ENCODE measurements around the gene TPSG1. TPM values are rescaled to one million over a fixed set of nuclear protein-coding genes. Genes with fewer than 3 reads are reported as not detected.

Gene TPSG1
- total RNA-seq, 1 experiment from 2014 or later, result not detected

DNA sequence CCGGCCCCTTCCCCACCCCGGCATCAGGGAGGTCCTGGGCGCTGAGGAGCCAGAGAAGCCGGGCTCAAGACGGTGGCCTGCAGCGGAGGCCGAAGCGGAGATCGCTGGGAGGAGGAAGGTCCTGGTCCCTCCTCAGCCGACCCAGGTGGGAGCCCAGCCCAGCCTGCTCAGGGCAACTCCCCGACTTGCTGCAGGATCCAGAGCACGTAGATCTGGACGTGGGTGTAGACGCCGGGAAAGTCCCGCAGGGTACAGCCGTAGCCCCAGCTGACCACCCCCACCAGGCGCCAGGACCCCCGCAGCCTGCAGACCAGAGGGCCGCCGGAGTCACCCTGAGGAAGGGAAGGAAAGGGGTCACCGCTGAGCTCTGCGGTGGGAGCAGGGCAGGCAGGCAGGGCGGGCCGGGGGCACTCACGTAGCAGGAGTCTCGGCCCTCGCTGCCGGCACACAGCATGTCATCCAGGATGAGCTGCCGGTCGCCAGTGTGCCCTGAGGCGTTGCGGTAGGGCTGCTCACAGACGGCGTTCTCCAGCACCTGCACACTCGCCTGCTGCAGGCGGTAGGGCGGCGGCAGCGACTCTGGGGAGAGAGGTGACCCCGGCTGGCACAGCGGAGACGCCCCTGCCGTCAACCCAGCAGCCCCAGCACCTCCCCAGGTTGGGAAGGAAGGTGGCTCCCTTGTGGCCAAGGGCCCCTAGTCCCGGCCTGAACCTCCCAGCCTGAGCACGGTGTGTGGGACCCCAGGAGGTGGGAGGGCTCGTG, 36.2 kb upstream of the TPSG1 start:
- Mint-ChIP-seq H3K9me3 (peaks cover 13% of the 10 kb centered on the region), H3K4me3 (no peak overlapping the region), H3K36me3 (peaks cover 9% of the 10 kb centered on the region; the same call in 1 of the 2 replicates), H3K27ac (no peak overlapping the region), H3K4me1 (peaks cover 5% of the 10 kb centered on the region), H3K27me3 (ENCODE audit: low read depth) (peaks cover 31% of the 10 kb centered on the region)
- ChIA-PET CTCF (interaction anchor here (1.4 kb wide), 1 partner anchor 187 kb away, joined by 3 read pairs; no protein-coding TSS in a partner anchor), POLR2A (no interaction called here)
- ATAC-seq, result peak; percentile 49
- peak; percentile 59 for DNase-seq (ENCODE audit: low spot score)
- TF ChIP-seq, protein P1, sequence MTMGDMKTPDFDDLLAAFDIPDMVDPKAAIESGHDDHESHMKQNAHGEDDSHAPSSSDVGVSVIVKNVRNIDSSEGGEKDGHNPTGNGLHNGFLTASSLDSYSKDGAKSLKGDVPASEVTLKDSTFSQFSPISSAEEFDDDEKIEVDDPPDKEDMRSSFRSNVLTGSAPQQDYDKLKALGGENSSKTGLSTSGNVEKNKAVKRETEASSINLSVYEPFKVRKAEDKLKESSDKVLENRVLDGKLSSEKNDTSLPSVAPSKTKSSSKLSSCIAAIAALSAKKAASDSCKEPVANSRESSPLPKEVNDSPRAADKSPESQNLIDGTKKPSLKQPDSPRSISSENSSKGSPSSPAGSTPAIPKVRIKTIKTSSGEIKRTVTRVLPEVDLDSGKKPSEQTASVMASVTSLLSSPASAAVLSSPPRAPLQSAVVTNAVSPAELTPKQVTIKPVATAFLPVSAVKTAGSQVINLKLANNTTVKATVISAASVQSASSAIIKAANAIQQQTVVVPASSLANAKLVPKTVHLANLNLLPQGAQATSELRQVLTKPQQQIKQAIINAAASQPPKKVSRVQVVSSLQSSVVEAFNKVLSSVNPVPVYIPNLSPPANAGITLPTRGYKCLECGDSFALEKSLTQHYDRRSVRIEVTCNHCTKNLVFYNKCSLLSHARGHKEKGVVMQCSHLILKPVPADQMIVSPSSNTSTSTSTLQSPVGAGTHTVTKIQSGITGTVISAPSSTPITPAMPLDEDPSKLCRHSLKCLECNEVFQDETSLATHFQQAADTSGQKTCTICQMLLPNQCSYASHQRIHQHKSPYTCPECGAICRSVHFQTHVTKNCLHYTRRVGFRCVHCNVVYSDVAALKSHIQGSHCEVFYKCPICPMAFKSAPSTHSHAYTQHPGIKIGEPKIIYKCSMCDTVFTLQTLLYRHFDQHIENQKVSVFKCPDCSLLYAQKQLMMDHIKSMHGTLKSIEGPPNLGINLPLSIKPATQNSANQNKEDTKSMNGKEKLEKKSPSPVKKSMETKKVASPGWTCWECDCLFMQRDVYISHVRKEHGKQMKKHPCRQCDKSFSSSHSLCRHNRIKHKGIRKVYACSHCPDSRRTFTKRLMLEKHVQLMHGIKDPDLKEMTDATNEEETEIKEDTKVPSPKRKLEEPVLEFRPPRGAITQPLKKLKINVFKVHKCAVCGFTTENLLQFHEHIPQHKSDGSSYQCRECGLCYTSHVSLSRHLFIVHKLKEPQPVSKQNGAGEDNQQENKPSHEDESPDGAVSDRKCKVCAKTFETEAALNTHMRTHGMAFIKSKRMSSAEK (CRISPR knock-in tag; IDR thresholded peaks at IDR 0.05; ENCODE audit: borderline replicate concordance), result no peak
- TF ChIP-seq TEAD1 (CRISPR knock-in tag; IDR thresholded peaks at IDR 0.05) (no peak), SOX15 (CRISPR knock-in tag; IDR thresholded peaks at IDR 0.05) (no peak), RORB (CRISPR knock-in tag; IDR thresholded peaks at IDR 0.05) (no peak), GABPB1 (CRISPR knock-in tag; IDR thresholded peaks at IDR 0.05) (no peak), ETV6 (CRISPR knock-in tag; IDR thresholded peaks at IDR 0.05) (no peak), FOXP1 (CRISPR knock-in tag; IDR thresholded peaks at IDR 0.05; ENCODE audit: borderline replicate concordance) (no peak), MXD4 (CRISPR knock-in tag; IDR thresholded peaks at IDR 0.05; ENCODE audit: borderline replicate concordance) (no peak), CREM (CRISPR knock-in tag; IDR thresholded peaks at IDR 0.05) (no peak), CREB1 (CRISPR knock-in tag; IDR thresholded peaks at IDR 0.05) (no peak), ZBTB21 (CRISPR knock-in tag; IDR thresholded peaks at IDR 0.05; ENCODE audit: borderline replicate concordance) (no peak), JUN (CRISPR knock-in tag; IDR thresholded peaks at IDR 0.05) (no peak), EMX1 (CRISPR knock-in tag; IDR thresholded peaks at IDR 0.05) (no peak)
- TF ChIP-seq, protein P2, sequence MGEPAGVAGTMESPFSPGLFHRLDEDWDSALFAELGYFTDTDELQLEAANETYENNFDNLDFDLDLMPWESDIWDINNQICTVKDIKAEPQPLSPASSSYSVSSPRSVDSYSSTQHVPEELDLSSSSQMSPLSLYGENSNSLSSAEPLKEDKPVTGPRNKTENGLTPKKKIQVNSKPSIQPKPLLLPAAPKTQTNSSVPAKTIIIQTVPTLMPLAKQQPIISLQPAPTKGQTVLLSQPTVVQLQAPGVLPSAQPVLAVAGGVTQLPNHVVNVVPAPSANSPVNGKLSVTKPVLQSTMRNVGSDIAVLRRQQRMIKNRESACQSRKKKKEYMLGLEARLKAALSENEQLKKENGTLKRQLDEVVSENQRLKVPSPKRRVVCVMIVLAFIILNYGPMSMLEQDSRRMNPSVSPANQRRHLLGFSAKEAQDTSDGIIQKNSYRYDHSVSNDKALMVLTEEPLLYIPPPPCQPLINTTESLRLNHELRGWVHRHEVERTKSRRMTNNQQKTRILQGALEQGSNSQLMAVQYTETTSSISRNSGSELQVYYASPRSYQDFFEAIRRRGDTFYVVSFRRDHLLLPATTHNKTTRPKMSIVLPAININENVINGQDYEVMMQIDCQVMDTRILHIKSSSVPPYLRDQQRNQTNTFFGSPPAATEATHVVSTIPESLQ (CRISPR knock-in tag; IDR thresholded peaks at IDR 0.05), result no peak
- TF ChIP-seq, protein P3, sequence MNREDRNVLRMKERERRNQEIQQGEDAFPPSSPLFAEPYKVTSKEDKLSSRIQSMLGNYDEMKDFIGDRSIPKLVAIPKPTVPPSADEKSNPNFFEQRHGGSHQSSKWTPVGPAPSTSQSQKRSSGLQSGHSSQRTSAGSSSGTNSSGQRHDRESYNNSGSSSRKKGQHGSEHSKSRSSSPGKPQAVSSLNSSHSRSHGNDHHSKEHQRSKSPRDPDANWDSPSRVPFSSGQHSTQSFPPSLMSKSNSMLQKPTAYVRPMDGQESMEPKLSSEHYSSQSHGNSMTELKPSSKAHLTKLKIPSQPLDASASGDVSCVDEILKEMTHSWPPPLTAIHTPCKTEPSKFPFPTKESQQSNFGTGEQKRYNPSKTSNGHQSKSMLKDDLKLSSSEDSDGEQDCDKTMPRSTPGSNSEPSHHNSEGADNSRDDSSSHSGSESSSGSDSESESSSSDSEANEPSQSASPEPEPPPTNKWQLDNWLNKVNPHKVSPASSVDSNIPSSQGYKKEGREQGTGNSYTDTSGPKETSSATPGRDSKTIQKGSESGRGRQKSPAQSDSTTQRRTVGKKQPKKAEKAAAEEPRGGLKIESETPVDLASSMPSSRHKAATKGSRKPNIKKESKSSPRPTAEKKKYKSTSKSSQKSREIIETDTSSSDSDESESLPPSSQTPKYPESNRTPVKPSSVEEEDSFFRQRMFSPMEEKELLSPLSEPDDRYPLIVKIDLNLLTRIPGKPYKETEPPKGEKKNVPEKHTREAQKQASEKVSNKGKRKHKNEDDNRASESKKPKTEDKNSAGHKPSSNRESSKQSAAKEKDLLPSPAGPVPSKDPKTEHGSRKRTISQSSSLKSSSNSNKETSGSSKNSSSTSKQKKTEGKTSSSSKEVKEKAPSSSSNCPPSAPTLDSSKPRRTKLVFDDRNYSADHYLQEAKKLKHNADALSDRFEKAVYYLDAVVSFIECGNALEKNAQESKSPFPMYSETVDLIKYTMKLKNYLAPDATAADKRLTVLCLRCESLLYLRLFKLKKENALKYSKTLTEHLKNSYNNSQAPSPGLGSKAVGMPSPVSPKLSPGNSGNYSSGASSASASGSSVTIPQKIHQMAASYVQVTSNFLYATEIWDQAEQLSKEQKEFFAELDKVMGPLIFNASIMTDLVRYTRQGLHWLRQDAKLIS (CRISPR knock-in tag; IDR thresholded peaks at IDR 0.05; ENCODE audit: borderline replicate concordance), result no peak
- TF ChIP-seq, protein P4, sequence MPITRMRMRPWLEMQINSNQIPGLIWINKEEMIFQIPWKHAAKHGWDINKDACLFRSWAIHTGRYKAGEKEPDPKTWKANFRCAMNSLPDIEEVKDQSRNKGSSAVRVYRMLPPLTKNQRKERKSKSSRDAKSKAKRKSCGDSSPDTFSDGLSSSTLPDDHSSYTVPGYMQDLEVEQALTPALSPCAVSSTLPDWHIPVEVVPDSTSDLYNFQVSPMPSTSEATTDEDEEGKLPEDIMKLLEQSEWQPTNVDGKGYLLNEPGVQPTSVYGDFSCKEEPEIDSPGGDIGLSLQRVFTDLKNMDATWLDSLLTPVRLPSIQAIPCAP (CRISPR knock-in tag; IDR thresholded peaks at IDR 0.05), result no peak
- TF ChIP-seq, protein P5, sequence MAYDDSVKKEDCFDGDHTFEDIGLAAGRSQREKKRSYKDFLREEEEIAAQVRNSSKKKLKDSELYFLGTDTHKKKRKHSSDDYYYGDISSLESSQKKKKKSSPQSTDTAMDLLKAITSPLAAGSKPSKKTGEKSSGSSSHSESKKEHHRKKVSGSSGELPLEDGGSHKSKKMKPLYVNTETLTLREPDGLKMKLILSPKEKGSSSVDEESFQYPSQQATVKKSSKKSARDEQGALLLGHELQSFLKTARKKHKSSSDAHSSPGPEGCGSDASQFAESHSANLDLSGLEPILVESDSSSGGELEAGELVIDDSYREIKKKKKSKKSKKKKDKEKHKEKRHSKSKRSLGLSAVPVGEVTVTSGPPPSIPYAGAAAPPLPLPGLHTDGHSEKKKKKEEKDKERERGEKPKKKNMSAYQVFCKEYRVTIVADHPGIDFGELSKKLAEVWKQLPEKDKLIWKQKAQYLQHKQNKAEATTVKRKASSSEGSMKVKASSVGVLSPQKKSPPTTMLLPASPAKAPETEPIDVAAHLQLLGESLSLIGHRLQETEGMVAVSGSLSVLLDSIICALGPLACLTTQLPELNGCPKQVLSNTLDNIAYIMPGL (CRISPR knock-in tag; IDR thresholded peaks at IDR 0.05), result no peak
- TF ChIP-seq, protein P6, sequence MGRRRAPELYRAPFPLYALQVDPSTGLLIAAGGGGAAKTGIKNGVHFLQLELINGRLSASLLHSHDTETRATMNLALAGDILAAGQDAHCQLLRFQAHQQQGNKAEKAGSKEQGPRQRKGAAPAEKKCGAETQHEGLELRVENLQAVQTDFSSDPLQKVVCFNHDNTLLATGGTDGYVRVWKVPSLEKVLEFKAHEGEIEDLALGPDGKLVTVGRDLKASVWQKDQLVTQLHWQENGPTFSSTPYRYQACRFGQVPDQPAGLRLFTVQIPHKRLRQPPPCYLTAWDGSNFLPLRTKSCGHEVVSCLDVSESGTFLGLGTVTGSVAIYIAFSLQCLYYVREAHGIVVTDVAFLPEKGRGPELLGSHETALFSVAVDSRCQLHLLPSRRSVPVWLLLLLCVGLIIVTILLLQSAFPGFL (CRISPR knock-in tag; IDR thresholded peaks at IDR 0.05; ENCODE audit: borderline replicate concordance), result no peak
